SHP77 (cell line): Measurements from ENCODE around the gene IKZF1.

ENCODE experiments used
- DNase-seq, 2 experiments: peaks; one replicate each; lab custom pipeline; 2025; lab: John Stamatoyannopoulos, UW

Gene IKZF1

DNA sequence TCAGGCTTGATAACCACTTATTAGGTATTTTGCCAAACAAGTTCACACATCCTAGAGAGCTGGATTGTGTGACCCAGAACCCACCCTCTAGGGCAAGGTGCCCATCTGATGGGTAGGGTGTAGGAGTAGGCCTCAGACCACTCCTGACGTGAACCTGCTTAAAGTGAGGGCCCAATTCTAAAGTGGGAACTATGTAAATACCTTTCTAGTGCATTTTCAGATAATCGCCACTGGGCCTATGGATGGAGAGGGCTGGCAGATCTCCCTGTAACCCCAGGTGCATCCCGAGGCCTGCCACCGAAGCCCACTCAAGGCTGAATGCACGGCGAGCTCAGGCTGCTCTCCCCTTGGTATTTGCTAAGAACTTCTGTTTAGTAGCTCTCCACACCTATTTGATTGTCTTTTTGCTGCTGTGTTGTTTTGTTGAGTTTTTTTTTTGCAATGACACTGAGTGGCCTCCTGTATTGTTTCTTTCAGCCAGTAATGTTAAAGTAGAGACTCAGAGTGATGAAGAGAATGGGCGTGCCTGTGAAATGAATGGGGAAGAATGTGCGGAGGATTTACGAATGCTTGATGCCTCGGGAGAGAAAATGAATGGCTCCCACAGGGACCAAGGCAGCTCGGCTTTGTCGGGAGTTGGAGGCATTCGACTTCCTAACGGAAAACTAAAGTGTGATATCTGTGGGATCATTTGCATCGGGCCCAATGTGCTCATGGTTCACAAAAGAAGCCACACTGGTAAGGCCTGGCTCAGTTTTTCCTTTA lies 71.7 kb downstream of the IKZF1 start:
- no peak for DNase-seq

DNA sequence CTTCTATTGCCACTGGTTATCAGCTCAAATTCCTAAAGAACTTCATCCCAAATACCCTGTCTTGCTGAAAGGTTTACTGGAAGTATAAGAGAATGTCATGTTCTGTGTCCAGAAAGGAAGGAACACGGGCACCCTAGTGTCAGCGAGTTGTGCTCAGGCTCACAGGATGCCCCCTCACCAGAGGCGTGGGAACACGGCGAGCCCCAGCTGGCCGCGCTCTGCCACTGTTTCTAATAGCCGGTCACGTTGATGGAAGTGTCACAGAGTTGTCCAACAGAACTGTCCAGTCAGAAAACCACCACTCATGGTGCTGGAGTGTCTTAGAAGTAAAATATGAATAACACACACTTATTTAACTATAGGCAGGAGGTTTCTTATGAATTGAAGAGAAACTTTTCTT lies 72.8 kb downstream of the IKZF1 start:
- DNase-seq = no peak

GRCh38 chr7:50379082-50379481 lies 74.6 kb downstream of the IKZF1 start:
- DNase-seq = peak; percentile 11 to 32

- DNase-seq = no peak
Observed at GRCh38 chr7:50379539-50379938, 75.0 kb downstream of the IKZF1 start.

- DNase-seq = no peak
Observed at GRCh38 chr7:50382455-50382854, 77.9 kb downstream of the IKZF1 start.

GRCh38 chr7:50387351-50387750 lies 82.8 kb downstream of the IKZF1 start:
- DNase-seq = no peak

DNA sequence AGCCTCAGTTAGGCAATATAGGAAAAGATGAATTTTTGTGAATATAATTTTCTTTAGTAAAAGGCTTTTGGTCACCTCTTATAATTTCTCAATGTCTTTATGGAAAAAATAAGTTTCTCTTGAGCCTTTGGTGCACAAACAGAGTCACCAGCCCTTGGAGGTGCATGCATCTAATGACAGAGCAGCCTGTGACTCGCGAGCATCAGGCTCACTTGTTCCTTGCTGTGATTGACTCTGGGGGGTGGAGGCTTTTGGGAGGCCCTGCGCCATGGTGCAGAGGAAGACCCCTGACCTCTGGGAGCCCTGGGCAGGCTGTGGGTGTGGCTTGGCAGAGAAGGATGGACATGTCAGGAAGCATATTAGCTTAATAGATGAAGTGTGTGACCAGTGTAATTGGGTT lies 85.4 kb downstream of the IKZF1 start:
- DNase-seq = no peak

DNA sequence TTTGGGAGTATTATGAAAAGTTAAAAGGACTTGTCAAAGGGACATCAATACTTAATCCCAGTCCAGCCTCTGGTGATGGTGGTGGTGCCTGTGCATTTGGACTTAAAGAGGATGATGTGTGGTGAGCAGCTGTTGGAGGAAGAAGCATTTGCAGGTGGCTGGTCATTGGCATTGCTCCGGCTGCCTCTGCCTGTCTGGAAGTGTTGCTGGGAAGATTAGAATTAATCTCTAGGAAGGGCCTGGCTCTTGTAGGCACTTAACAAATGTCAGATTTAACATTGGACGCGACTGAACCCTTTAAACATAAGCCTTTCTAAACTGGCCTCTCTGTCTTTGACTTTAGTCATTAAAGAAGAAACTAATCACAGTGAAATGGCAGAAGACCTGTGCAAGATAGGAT lies 86.9 kb downstream of the IKZF1 start:
- DNase-seq = no peak

- DNase-seq = no peak
Observed at GRCh38 chr7:50393076-50393475, 88.6 kb downstream of the IKZF1 start.

GRCh38 chr7:50393547-50394252 lies 89.2 kb downstream of the IKZF1 start:
- DNase-seq = no peak

- no peak for DNase-seq
Observed at GRCh38 chr7:50394315-50394714, 89.8 kb downstream of the IKZF1 start.

DNA sequence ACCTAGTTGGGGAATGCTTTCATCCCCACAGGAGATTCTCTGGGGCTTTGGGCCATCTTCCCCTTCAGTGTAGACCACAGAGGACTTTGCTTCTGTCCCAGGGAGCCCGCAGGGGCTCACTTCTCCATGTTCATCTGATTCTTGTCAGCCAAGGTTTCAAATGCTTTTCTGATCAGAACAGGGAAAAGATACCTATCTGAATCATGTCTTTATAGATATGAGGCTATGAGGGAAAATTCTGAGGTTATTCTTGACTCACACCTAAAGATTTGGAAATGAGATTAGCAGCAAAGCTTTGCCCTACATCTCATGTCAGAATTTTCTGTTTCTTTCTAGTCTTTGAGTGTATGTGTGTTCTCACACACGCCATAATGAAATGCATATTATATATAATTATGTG lies 92.3 kb downstream of the IKZF1 start:
- DNase-seq = no peak

- no peak for DNase-seq
Observed at GRCh38 chr7:50397320-50397970, 92.9 kb downstream of the IKZF1 start.

DNA sequence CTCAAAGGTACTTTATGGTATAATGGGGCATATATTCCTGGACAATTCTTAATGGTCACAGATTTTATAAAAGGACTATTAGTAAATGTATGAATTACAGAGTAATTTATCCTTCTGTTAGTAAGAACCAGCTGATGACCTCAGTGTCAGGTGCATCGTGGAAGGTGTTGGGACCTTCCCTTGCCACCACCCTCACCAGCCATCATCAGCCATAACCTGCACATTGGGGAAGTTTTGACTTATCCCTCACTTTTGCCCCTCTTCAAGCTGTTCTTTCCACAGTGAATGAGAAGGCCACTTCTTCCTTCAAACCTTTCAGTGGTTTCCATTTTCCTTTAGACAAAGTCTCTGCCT lies 93.4 kb downstream of the IKZF1 start:
- no peak for DNase-seq

DNA sequence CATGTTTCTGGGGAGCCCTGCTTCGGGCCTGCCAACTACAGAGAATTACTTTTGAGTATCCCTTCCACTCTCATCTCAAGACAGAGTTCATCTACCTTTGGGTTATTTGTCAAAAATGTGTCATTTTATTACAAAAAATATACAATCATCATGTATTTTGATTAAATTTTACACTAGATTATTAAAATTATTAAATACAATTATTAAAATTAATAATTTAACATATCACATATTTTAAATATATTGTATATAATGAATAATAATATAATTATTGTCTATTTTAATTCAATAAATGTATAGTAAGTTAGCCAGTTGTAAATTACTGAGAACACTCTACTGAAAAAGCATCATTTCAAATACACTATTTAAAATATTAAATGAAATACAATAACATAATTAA lies 94.7 kb downstream of the IKZF1 start:
- DNase-seq = no peak

DNA sequence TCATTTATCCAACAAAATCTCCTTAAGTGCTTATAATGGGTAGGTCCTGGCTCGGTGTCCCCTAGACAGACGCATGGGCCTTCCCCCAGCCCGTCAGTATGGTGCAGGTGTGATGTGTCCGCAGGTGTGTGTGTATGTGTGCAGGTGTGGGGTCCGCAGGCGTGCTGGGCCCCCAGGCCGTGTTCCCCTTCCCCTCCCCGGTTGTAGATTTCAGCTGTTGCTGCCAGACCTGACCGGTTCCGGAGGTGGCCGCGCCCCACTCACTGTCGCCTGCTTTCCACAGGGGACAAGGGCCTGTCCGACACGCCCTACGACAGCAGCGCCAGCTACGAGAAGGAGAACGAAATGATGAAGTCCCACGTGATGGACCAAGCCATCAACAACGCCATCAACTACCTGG lies 95.1 kb downstream of the IKZF1 start:
- DNase-seq = no peak

GRCh38 chr7:50400114-50400513 lies 95.6 kb downstream of the IKZF1 start:
- no peak for DNase-seq

DNA sequence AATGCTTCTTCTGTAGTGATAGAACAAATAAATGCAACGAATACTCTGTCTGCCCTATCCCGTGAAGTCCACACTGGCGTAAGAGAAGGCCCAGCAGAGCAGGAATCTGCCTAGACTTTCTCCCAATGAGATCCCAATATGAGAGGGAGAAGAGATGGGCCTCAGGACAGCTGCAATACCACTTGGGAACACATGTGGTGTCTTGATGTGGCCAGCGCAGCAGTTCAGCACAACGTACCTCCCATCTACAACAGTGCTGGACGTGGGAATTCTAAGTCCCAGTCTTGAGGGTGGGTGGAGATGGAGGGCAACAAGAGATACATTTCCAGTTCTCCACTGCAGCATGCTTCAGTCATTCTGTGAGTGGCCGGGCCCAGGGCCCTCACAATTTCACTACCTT lies 99.9 kb downstream of the IKZF1 start:
- no peak for DNase-seq

- DNase-seq = no peak
Observed at GRCh38 chr7:50405221-50405620, 100.7 kb downstream of the IKZF1 start.

DNA sequence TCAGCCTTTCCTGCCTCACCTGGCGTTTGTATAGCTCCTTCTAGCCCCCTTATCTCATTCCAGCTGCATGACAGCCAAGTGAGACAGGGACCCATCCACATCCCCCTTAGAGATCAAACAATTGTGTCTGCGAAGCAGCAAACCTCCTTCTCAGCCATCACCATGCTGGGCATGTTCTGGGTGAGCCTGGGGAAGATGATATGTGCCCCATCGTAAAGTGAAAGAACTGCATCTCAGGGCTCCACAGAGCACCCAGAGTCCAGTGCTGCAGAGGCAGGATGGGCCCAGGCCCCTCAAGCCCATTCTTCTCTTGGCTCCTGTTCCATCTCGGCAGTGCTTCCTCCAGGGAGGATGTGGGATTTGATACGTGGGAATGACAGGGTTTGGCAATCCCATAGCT lies 102.4 kb downstream of the IKZF1 start:
- no peak for DNase-seq

DNA sequence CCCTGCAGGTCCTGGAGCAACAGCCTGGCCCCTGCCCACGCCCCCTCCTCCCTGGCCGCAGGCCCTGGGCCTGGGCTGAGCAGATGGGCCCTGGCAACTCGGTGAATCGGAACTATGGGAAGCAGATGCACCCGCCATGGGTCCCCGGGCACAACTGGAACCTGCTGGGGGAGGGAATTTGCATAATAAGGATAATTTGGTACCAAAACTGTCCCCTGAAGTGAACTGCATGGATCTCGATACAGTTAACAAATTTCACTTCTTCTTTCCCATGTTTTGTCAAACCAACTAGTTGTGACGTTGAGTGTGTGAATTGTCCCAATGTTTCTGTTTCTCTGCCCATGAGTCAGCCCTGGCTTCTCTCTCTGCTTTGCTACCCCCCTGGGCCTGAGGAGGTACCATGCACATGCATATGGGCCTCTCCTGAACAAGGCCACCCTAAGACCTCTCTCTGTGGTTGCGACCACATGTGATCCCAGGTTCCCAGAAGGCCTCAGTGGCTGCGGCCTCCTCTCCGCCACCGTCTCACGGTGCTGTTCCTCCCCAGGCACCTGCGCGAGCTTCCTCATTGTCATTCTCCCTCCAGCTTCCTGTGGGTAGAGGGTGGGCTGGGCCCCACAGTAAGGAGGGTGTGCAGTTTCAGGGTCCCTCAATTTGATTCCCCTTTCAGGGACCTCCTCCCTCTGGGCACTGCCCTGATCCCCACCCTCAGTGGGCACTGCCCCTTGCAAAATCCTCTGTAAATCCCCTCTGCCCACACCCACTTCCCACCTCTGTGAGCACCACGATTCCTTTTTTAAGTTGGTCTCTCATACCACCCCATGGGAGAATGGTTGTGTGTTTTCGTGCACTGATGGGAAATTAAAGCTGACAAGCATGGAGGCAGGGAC lies 105.6 kb downstream of the IKZF1 start:
- DNase-seq = no peak

DNA sequence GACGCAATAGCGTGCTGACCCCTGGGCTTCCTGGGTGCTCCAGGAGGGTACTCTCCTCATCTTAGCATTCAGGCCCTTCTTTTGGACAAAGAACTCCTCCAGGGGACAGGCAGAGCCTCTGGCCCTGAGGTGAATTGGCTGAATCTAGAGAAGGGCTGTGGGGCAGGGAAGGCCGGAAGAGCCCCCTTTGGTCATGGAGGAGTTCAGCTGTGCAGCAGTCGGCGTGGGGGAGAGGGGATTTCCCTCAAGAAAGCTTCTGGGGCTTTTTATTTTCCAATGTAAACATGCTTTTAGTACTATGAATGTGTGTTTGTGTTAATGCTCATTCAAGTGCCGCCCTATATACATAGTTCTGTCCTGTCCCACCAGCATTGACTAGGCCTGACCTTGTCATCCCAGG lies 106.8 kb downstream of the IKZF1 start:
- DNase-seq = no peak
